K562 (cell line): ENCODE measurements around the gene ALX3. TPM values are rescaled to one million over a fixed set of nuclear protein-coding genes. Genes with fewer than 3 reads are reported as not detected.
A peak's percentile ranks its signal among the peaks of the same experiment; 100 is the strongest.

Experiments
- ATF3 ChIP-seq, 2 experiments: fragments of 450-650 bp in 1 of 2; sonication (generic) in 1 of 2; formaldehyde crosslinking in 1 of 2; IDR thresholded peaks in 1 of 2; conservative IDR thresholded peaks in 1 of 2; 2 replicates each; pipeline versions ENCODE4 v1.6.1 to v1.8.1; 2016 to 2023; ENCODE audit warnings: mild to moderate bottlenecking in 2 of 2, moderate library complexity in 2 of 2, inconsistent platforms in 1 of 2, missing genetic modification reagents in 1 of 2
- BRD4 ChIP-seq: fragments of 200-600 bp; sonication (generic); IDR thresholded peaks from 2 replicates; pipeline ENCODE4 v1.6.1; 2017; ENCODE audit warnings: inconsistent platforms
- CEBPZ ChIP-seq: fragments of 150-350 bp; IDR thresholded peaks from 2 replicates; pipeline ENCODE4 v1.6.1; 2014; ENCODE audit warnings: low read depth, mild to moderate bottlenecking, low read length, borderline replicate concordance
- DDX20 ChIP-seq: fragments of 450-650 bp; IDR thresholded peaks from 2 replicates; pipeline ENCODE4 v1.6.1; 2016; ENCODE audit warnings: missing genetic modification characterization, low read depth, mild to moderate bottlenecking, missing compliant biosample characterization, moderate library complexity
- E2F6 ChIP-seq, 2 experiments: IDR thresholded peaks; 2 replicates each; pipeline ENCODE4 v1.6.1; 2011; ENCODE audit warnings: borderline replicate concordance in 1 of 2, control low read depth in 1 of 2, low read depth in 1 of 2, low read length in 1 of 2, mild to moderate bottlenecking in 1 of 2, mixed read lengths in 1 of 2, moderate library complexity in 1 of 2; ENCODE audit not compliant: insufficient read depth in 1 of 2, insufficient read length in 1 of 2, poor library complexity in 1 of 2, severe bottlenecking in 1 of 2; ENCODE audit errors: extremely low read depth in 1 of 2
- ETV5 ChIP-seq: sonication (generic); formaldehyde crosslinking; IDR thresholded peaks from 2 replicates; pipeline ENCODE4 v1.4.0; 2020; ENCODE audit warnings: low read depth, mild to moderate bottlenecking, missing genetic modification reagents
- HDAC1 ChIP-seq, 2 experiments: fragments of 450-650 bp; IDR thresholded peaks; 2 replicates each; pipeline ENCODE4 v1.6.1; 2016 to 2017; ENCODE audit warnings: inconsistent platforms in 1 of 2, mild to moderate bottlenecking in 1 of 2, moderate library complexity in 1 of 2
- HOMEZ ChIP-seq: fragments of 250-450 bp; sonication (Bioruptor Pico); IDR thresholded peaks from 2 replicates; pipeline ENCODE4 v1.4.0; 2020; ENCODE audit warnings: mild to moderate bottlenecking, moderate library complexity
- NFATC3 ChIP-seq: fragments of 450-650 bp; IDR thresholded peaks from 2 replicates; pipeline ENCODE4 v1.6.1; 2017; ENCODE audit warnings: mild to moderate bottlenecking
- NFIC ChIP-seq: fragments of 450-650 bp; IDR thresholded peaks from 2 replicates; pipeline ENCODE4 v1.6.1; 2017; ENCODE audit warnings: mild to moderate bottlenecking, inconsistent platforms
- PCBP1 ChIP-seq: fragments of 200-400 bp; formaldehyde crosslinking; IDR thresholded peaks from 2 replicates; pipeline ENCODE4 v1.6.1; 2018; ENCODE audit warnings: mild to moderate bottlenecking, low read depth, low read length; ENCODE audit not compliant: poor library complexity, severe bottlenecking
- RBFOX2 ChIP-seq: fragments of 200-400 bp; formaldehyde crosslinking; IDR thresholded peaks from 2 replicates; pipeline ENCODE4 v1.6.1; 2017; ENCODE audit warnings: low read depth, mild to moderate bottlenecking, low read length, moderate library complexity
- SRSF1 ChIP-seq: fragments of 200-400 bp; formaldehyde crosslinking; IDR thresholded peaks from 2 replicates; pipeline ENCODE4 v1.6.1; 2017; ENCODE audit warnings: mild to moderate bottlenecking, low read depth, low read length, moderate library complexity
- TAF15 ChIP-seq: fragments of 200-400 bp; formaldehyde crosslinking; IDR thresholded peaks from 2 replicates; pipeline ENCODE4 v1.6.1; 2017; ENCODE audit warnings: mild to moderate bottlenecking, low read depth, low read length, moderate library complexity
- TAF9B ChIP-seq: fragments of 450-650 bp; IDR thresholded peaks from 2 replicates; pipeline ENCODE4 v1.6.1; 2018; ENCODE audit warnings: mild to moderate bottlenecking; ENCODE audit not compliant: partially characterized antibody
- TCF7 ChIP-seq: sonication (generic); IDR thresholded peaks from 2 replicates; pipeline ENCODE4 v1.6.1; 2016; ENCODE audit warnings: antibody characterized with exemption, borderline replicate concordance
- ZBTB7A ChIP-seq: IDR thresholded peaks from 2 replicates; pipeline ENCODE4 v1.6.1; 2011; ENCODE audit warnings: low read depth, mild to moderate bottlenecking, low read length, moderate library complexity, borderline replicate concordance; ENCODE audit not compliant: control insufficient read depth
- polyA plus RNA-seq, 8 experiments: library from polyadenylated mRNA; depleted of rRNA in 4 of 8; stranded (reverse) in 5 of 8; unstranded in 3 of 8; fragments of >200 nt; fragmentation: Nextera tagmentation in 2 of 8; fragmentation: Illumina TruSeq in 1 of 8; extraction: Ambion mirVana in 2 of 8; extraction: Trizol in 1 of 8; gene quantifications; 2 replicates each; pipeline versions ENCODE4 v1.2.1 to v1.2.3, GENCODE V29; 2011 to 2014; ENCODE audit warnings: inconsistent platforms in 1 of 8, missing spikeins in 1 of 8
- total RNA-seq, 7 experiments: library from RNA; depleted of rRNA in 6 of 7; stranded (reverse); fragments of >200 nt in 6 of 7; fragmentation: Illumina TruSeq in 2 of 7; extraction: Trizol in 2 of 7; gene quantifications; 2 replicates each; pipeline versions ENCODE4 v1.2.1 to v1.2.3, GENCODE V29; 2011 to 2021; ENCODE audit warnings: low replicate concordance in 1 of 7

Gene ALX3
- total and polyA plus RNA-seq, 9 of the 15 experiments (the other 6 are each of a cell fraction or from before 2014, with no cell fraction given): not detected

- TF ChIP-seq TCF7 (no peak; the same call in 1 of the 2 replicates), NFATC3 (no peak), SRSF1 (0 out of 2 replicates have a peak, but pooled peaks have one; percentile 82), ZBTB7A (peak; percentile 75; the same call in 1 of the 2 replicates), BRD4 (peak; percentile 74), DDX20 (tag) (peak; percentile 79), ATF3 (IDR thresholded peaks at IDR 0.05) (peak; percentile 93), ATF3 (CRISPR knock-in tag; conservative IDR thresholded peaks at IDR 0.05) (no peak; the same call in 1 of the 2 replicates), RBFOX2 (peak; percentile 96), HDAC1 (IDR thresholded peaks at IDR 0.05) (peak in 1 of 2 experiments; percentile 74; a peak in 2 of 4 replicates), E2F6 (IDR thresholded peaks at IDR 0.05; ENCODE audit: borderline replicate concordance in 1 of 2, extremely low read depth in 1 of 2, insufficient read depth in 1 of 2, insufficient read length in 1 of 2, low read depth in 1 of 2, low read length in 1 of 2, poor library complexity in 1 of 2, severe bottlenecking in 1 of 2) (peak in 1 of 2 experiments; percentile 25), ETV5 (CRISPR knock-in tag) (no peak), NFIC (0 out of 2 replicates have a peak, but pooled peaks have one; percentile 50), TAF15 (no peak), HOMEZ (CRISPR knock-in tag) (peak; percentile 64; the same call in 1 of the 2 replicates), PCBP1 (peak; percentile 85), CEBPZ (no peak), TAF9B (peak; percentile 84)
Measured at GRCh38 chr1:110034451-110035235, 35.8 kb downstream of the ALX3 start, which contains the start of gene STRIP1 (continued).
